Stomach (tissue), 9 donors: ENCODE results near the gene SMIM8. TPM values are rescaled to one million over a fixed set of nuclear protein-coding genes. Genes with fewer than 3 reads are reported as not detected.
"Not testable (repeated sequence)": the region's sequence is repeated elsewhere in the genome, so short reads cannot be mapped to it uniquely, and the experiment has no call there.

Experiments
- DNase-seq, 2 donors: peaks; one replicate each; pipeline versions ENCODE4 v3.0.0 to v3.0.0-alpha.2; 2013 to 2019
- H3K27ac ChIP-seq, 5 donors: fragments of 200-600 bp in 4 of 5; sonication (generic) in 4 of 5; one replicate each; pipeline ENCODE4 v1.5.1; 2013 to 2019; ENCODE audit warnings: mild to moderate bottlenecking in 1 of 5, moderate library complexity in 1 of 5
- H3K27me3 ChIP-seq, 3 donors: fragments of 200-600 bp; sonication (generic); one replicate each; pipeline ENCODE4 v1.5.1; 2017 to 2019; ENCODE audit warnings: mixed run types in 1 of 3
- H3K36me3 ChIP-seq, 4 donors: fragments of 200-600 bp; sonication (generic); 1 replicate in 3 of 4; 2 replicates in 1 of 4; pipeline ENCODE4 v1.5.1; 2016 to 2019
- H3K4me1 ChIP-seq, 4 donors: fragments of 200-600 bp; sonication (generic); one replicate each; pipeline ENCODE4 v1.5.1; 2016 to 2019
- H3K4me3 ChIP-seq, 4 donors: fragments of 200-600 bp; sonication (generic) in 3 of 4; one replicate each; pipeline ENCODE4 v1.5.1; 2016 to 2019; ENCODE audit warnings: mild to moderate bottlenecking in 1 of 4
- H3K9me3 ChIP-seq, 4 donors: fragments of 200-600 bp; sonication (generic); one replicate each; pipeline ENCODE4 v1.5.1; 2016 to 2019
- EP300 ChIP-seq: sonication (generic); formaldehyde crosslinking; IDR thresholded peaks from one replicate; pipeline ENCODE4 v1.6.1; 2017; ENCODE audit warnings: antibody characterized with exemption
- POLR2A ChIP-seq, 4 donors: fragments of 450-650 bp; IDR thresholded peaks; one replicate each; pipeline ENCODE4 v1.6.1; 2016; ENCODE audit warnings: antibody characterized with exemption in 4 of 4, control low read depth in 2 of 4, mild to moderate bottlenecking in 1 of 4, moderate library complexity in 1 of 4
- POLR2AphosphoS5 ChIP-seq, 3 donors: sonication (generic); formaldehyde crosslinking; IDR thresholded peaks; one replicate each; pipeline ENCODE4 v1.6.1; 2016; ENCODE audit warnings: antibody characterized with exemption in 3 of 3
- WGBS, 5 donors: extraction: QIAGEN DNeasy Blood & Tissue Kit in 3 of 5; methylation state at CpG; one replicate each; pipeline versions ENCODE4 v1.1.5 to v1.1.7; 2013 to 2018; 5-methylcytosine and 5-hydroxymethylcytosine counted together
- intact Hi-C: fragments of 100-400 bp; cut with DNase I; formaldehyde crosslinking; loops from one replicate; pipeline ENCODE4 v1.15.1; 2023; ENCODE audit warnings: low total_unique reads
- polyA plus RNA-seq, 3 donors: library from polyadenylated mRNA; stranded (reverse); fragments of 200-250 nt; gene quantifications; one replicate each; pipeline ENCODE4 v1.2.3, GENCODE V29; 2013
- total RNA-seq, 5 donors: library from RNA; depleted of rRNA; stranded (reverse); fragments of >200 nt; gene quantifications; one replicate each; pipeline versions ENCODE4 v1.1.0 to v1.2.3, GENCODE V29; 2014 to 2016
- TF ChIP-seq, protein P1 (sequence below), 7 experiments: fragments of 450-650 bp in 4 of 7; fragments of 200-600 bp in 3 of 7; sonication (generic) in 3 of 7; IDR thresholded peaks; one replicate each; pipeline ENCODE4 v1.5.1; 2016 to 2019; ENCODE audit warnings: antibody characterized with exemption in 7 of 7, control low read depth in 2 of 7, mild to moderate bottlenecking in 1 of 7
- donor health status: healthy with polysubstance abuse.
- donor health status: Bipolar disorder and iron deficiency.
- donor health status: healthy.

Gene SMIM8
- total and polyA plus RNA-seq, 8 donors, result 0.87 to 25.2 (median 5.5) TPM

GRCh38 chr6:87308970-87309369 lies 13.4 kb upstream of the SMIM8 start:
- Histone ChIP-seq H3K27ac (no peak overlapping the region), H3K4me3 (no peak overlapping the region), H3K27me3 (peaks cover 0 to 4% (median 3%) of the 10 kb centered on the region in 3 donors), H3K36me3 (no peaks in the 10 kb centered on the region), H3K4me1 (no peaks in the 10 kb centered on the region), H3K9me3 (peaks cover 0 to 8% (median 0%) of the 10 kb centered on the region in 4 donors)
- DNase-seq, result no peak
- TF ChIP-seq, protein P1, sequence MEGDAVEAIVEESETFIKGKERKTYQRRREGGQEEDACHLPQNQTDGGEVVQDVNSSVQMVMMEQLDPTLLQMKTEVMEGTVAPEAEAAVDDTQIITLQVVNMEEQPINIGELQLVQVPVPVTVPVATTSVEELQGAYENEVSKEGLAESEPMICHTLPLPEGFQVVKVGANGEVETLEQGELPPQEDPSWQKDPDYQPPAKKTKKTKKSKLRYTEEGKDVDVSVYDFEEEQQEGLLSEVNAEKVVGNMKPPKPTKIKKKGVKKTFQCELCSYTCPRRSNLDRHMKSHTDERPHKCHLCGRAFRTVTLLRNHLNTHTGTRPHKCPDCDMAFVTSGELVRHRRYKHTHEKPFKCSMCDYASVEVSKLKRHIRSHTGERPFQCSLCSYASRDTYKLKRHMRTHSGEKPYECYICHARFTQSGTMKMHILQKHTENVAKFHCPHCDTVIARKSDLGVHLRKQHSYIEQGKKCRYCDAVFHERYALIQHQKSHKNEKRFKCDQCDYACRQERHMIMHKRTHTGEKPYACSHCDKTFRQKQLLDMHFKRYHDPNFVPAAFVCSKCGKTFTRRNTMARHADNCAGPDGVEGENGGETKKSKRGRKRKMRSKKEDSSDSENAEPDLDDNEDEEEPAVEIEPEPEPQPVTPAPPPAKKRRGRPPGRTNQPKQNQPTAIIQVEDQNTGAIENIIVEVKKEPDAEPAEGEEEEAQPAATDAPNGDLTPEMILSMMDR (IDR thresholded peaks at IDR 0.05), result no peak
- TF ChIP-seq POLR2AphosphoS5 (IDR thresholded peaks at IDR 0.05) (no peak), POLR2A (IDR thresholded peaks at IDR 0.05) (no peak), EP300 (no peak)
- WGBS, 5 donors, result 60 to 81% (median 69%) methylated on average over 4 of the region's 4 CpGs
- intact Hi-C loops, result no loop called here

DNA sequence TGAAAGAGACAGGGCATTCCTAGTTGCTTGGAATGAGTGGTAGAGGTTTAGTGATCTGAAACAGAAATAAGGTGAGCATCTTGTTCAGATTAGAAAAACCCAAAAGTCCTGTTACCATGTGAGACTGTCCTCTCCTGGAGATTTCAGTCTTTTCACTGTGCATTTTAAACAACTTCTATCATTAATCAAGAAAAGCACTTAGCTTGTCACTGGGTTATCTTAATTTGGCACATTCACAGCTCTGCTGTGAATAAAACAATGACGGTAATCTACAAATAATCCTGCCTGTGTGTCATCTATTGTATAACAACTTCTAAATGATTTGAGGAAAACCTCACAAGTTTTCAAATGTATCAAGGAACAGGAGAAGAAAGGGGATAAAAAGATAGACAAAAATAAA lies 9.5 kb upstream of the SMIM8 start:
- no peak for DNase-seq
- peaks cover 0 to 13% (median 3%) of the 10 kb centered on the region in 3 donors for H3K27me3 ChIP-seq
- no peaks in the 10 kb centered on the region for H3K9me3 ChIP-seq
- H3K27ac ChIP-seq, result no peak overlapping the region
- intact Hi-C loops, result no loop called here
- WGBS, 5 donors, result 0 to 32% (median 9%) methylated on average over 1 of the region's 1 CpG
- no peaks in the 10 kb centered on the region for H3K4me1 ChIP-seq
- no peaks in the 10 kb centered on the region for H3K36me3 ChIP-seq
- no peak for TF ChIP-seq EP300
- no peak for TF ChIP-seq POLR2A (IDR thresholded peaks at IDR 0.05)
- TF ChIP-seq POLR2AphosphoS5 (IDR thresholded peaks at IDR 0.05), result no peak
- TF ChIP-seq, protein P1 (IDR thresholded peaks at IDR 0.05), result no peak
- H3K4me3 ChIP-seq, result no peak overlapping the region

DNA sequence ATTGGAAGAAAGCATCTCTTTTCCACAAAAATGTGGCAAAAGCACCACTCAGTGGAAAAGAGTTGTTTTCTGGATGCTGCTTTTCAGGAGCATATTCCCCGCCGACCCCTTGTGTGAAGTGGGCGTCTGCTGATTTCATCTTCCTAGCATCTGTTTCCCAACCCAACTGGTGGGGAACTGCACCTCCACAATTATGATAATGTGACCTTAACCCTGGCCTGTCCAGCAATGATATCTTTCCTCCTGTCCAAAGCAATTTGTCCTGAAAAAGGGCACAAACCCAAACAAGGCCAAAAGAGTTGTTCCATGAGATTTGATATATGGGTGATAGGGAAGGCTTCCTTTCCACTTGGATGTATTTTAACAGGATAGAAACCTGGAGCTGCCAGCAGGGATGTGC lies 7.3 kb upstream of the SMIM8 start:
- H3K27me3 ChIP-seq, result peaks cover 0 to 13% (median 3%) of the 10 kb centered on the region in 3 donors
- no peaks in the 10 kb centered on the region for H3K4me1 ChIP-seq
- no peak for DNase-seq
- 83 to 98% (median 94%) methylated on average over 3 of the region's 3 CpGs for WGBS, 5 donors
- no peak overlapping the region for H3K4me3 ChIP-seq
- no peaks in the 10 kb centered on the region for H3K36me3 ChIP-seq
- TF ChIP-seq, protein P1 (IDR thresholded peaks at IDR 0.05), result no peak
- TF ChIP-seq EP300 (no peak), POLR2A (IDR thresholded peaks at IDR 0.05) (no peak), POLR2AphosphoS5 (IDR thresholded peaks at IDR 0.05) (no peak)
- H3K27ac ChIP-seq, result no peak overlapping the region
- H3K9me3 ChIP-seq, result no peaks in the 10 kb centered on the region
- intact Hi-C loops, result no loop called here

- intact Hi-C loops, result no loop called here
- TF ChIP-seq POLR2AphosphoS5 (IDR thresholded peaks at IDR 0.05) (no peak), POLR2A (IDR thresholded peaks at IDR 0.05) (no peak), EP300 (no peak)
- TF ChIP-seq, protein P1 (IDR thresholded peaks at IDR 0.05), result no peak
- no peak overlapping the region for H3K27ac ChIP-seq
- H3K27me3 ChIP-seq, result peaks cover 0 to 9% (median 0%) of the 10 kb centered on the region in 3 donors
- no peaks in the 10 kb centered on the region for H3K9me3 ChIP-seq
- WGBS, 5 donors, result 84 to 93% (median 87%) methylated on average over 3 of the region's 3 CpGs
- DNase-seq, result no peak
- H3K36me3 ChIP-seq, result no peaks in the 10 kb centered on the region
- peaks cover 0 to 13% (median 7%) of the 10 kb centered on the region in 4 donors for H3K4me1 ChIP-seq
- no peak overlapping the region for H3K4me3 ChIP-seq
These were observed 3.0 kb upstream of the SMIM8 start for GRCh38 chr6:87319271-87319987.

DNA sequence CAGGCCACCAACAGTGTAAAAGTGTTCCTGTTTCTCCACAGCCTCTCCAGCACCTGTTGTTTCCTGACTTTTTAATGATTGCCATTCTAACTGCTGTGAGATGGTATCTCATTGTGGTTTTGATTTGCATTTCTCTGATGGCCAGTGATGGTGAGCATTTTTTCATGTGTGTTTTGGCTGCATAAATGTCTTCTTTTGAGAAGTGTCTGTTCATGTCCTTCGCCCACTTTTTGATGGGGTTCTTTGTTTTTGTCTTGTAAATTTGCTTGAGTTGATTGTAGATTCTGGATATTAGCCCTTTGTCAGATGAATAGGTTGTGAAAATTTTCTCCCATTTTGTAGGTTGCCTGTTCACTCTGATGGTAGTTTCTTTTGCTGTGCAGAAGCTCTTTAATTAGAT lies 1.5 kb downstream of the SMIM8 start:
- H3K9me3 ChIP-seq, H3K4me3 ChIP-seq, H3K27ac ChIP-seq, DNase-seq, H3K27me3 ChIP-seq, H3K36me3 ChIP-seq: not testable (repeated sequence)
- H3K4me1 ChIP-seq, result peaks cover 0 to 13% (median 7%) of the 10 kb centered on the region in 4 donors
- intact Hi-C loops, result loop anchor here (10.0 kb wide), 1 partner anchor 141 kb away; no protein-coding TSS in a partner anchor
- 96 to 100% (median 100%) methylated on average over 1 of the region's 1 CpG for WGBS, 5 donors
